HepG2 (cell line): ENCODE data around the gene CHI3L1. TPM values are rescaled to one million over a fixed set of nuclear protein-coding genes. Genes with fewer than 3 reads are reported as not detected.

Experiments used
- ATAC-seq: fragments of 200-7000 bp; cut with Tn5 transposase; 3 replicates; pipeline ENCODE4 v1.9.1; 2020; ENCODE audit warnings: mild to moderate bottlenecking, moderate library complexity
- BruUV-seq: library from RNA; stranded (reverse); fragments of 400-500 nt; replicated peaks from 2 replicates; lab custom pipeline; 2021; lab: Mats Ljungman, UMichigan
- CTCF ChIA-PET: fragments of 300-600 bp; formaldehyde crosslinking; extraction: SDS; loops from one replicate; lab custom pipeline; 2021; ENCODE audit warnings: low total read pairs, inconsistent platforms, low intra/inter-chr PET ratio; lab: Yijun Ruan, JAX
- POLR2A ChIA-PET: fragments of 350-600 bp; sonication (Branson Sonifier 250); formaldehyde crosslinking; loops from one replicate; lab custom pipeline; 2020; ENCODE audit warnings: antibody characterized with exemption, inconsistent platforms; lab: Yijun Ruan, JAX
- DNase-seq: peaks from one replicate; pipeline ENCODE4 v3.0.0-alpha.2; 2015; ENCODE audit warnings: low spot score
- FAIRE-seq: peaks from 3 replicates; lab custom pipeline; 2011; peaks lifted over from hg19 to GRCh38; lab: Jason Lieb, UNC
- H2AFZ ChIP-seq: one replicate; pipeline ENCODE4 v1.6.1; 2011; ENCODE audit warnings: low read length, inconsistent platforms
- H3K27ac ChIP-seq: fragments of 300-600 bp; 3 replicates; pipeline ENCODE4 v1.8.0; 2011; ENCODE audit warnings: mixed run types, mild to moderate bottlenecking, mixed read lengths, low read length, inconsistent platforms; ENCODE audit not compliant: insufficient read depth; ENCODE audit errors: extremely low read length
- H3K27me3 ChIP-seq, 2 experiments: fragments of 200-600 bp in 1 of 2; 2 replicates in 1 of 2; 3 replicates in 1 of 2; pipeline versions ENCODE4 v1.6.0 to v1.8.0; 2011; ENCODE audit warnings: low read length in 2 of 2, mild to moderate bottlenecking in 2 of 2, moderate library complexity in 2 of 2, inconsistent platforms in 1 of 2; ENCODE audit not compliant: insufficient read depth in 2 of 2, control insufficient read depth in 1 of 2
- H3K36me3 ChIP-seq, 2 experiments: fragments of 200-600 bp in 1 of 2; replicated peaks in 1 of 2; 2 replicates in 1 of 2; 3 replicates in 1 of 2; pipeline versions ENCODE4 v1.5.1 to v1.8.0; 2011; ENCODE audit warnings: low read length in 2 of 2, inconsistent platforms in 1 of 2; ENCODE audit not compliant: insufficient read depth in 2 of 2, control insufficient read depth in 1 of 2
- H3K4me1 ChIP-seq: 2 replicates; pipeline ENCODE4 v1.5.1; 2012; ENCODE audit warnings: low read length, inconsistent platforms; ENCODE audit not compliant: insufficient read depth
- H3K4me2 ChIP-seq: 2 replicates; pipeline ENCODE4 v1.6.0; 2011; ENCODE audit warnings: low read depth, low read length, inconsistent platforms
- H3K4me3 ChIP-seq, 3 experiments: fragments of 200-600 bp in 1 of 3; sonication (generic), shearing (Covaris generic) in 1 of 3; replicated peaks in 1 of 3; 2 replicates each; pipeline ENCODE4 v1.5.1; 2011 to 2016; ENCODE audit warnings: low read length in 3 of 3, inconsistent platforms in 2 of 3, low read depth in 2 of 3, mild to moderate bottlenecking in 2 of 3, control low read depth in 1 of 3, mixed read lengths in 1 of 3; ENCODE audit not compliant: insufficient read depth in 1 of 3
- H3K79me2 ChIP-seq: one replicate; pipeline ENCODE4 v1.6.1; 2011; ENCODE audit warnings: low read length, inconsistent platforms; ENCODE audit not compliant: insufficient read depth
- H3K9ac ChIP-seq: 2 replicates; pipeline ENCODE4 v1.6.0; 2011; ENCODE audit warnings: mild to moderate bottlenecking, low read depth, low read length, inconsistent platforms; ENCODE audit not compliant: insufficient read depth
- H3K9me3 ChIP-seq: 2 replicates; pipeline ENCODE4 v1.5.1; 2012; ENCODE audit warnings: mild to moderate bottlenecking, low read length
- H4K20me1 ChIP-seq: 2 replicates; pipeline ENCODE4 v1.6.0; 2011; ENCODE audit warnings: inconsistent platforms, mild to moderate bottlenecking, low read length, moderate library complexity; ENCODE audit not compliant: insufficient read depth
- HDAC2 ChIP-seq: sonication (generic); formaldehyde crosslinking; IDR thresholded peaks from 2 replicates; pipeline ENCODE4 v1.4.0; 2020; ENCODE audit warnings: missing genetic modification reagents
- PHF20 ChIP-seq: sonication (generic); formaldehyde crosslinking; IDR thresholded peaks from 2 replicates; pipeline ENCODE4 v1.5.0; 2020; ENCODE audit warnings: mild to moderate bottlenecking, missing genetic modification reagents
- ZNF138 ChIP-seq: sonication (generic); formaldehyde crosslinking; IDR thresholded peaks from 2 replicates; pipeline ENCODE4 v1.5.0; 2020; ENCODE audit warnings: mild to moderate bottlenecking, low read depth, missing genetic modification reagents
- ZNF567 ChIP-seq: sonication (generic); formaldehyde crosslinking; IDR thresholded peaks from 2 replicates; pipeline ENCODE4 v1.8.1; 2023; ENCODE audit warnings: mild to moderate bottlenecking, missing genetic modification reagents, borderline replicate concordance
- WGBS: methylation state at CpG from one replicate; pipeline ENCODE4 v1.1.6; 2017; ENCODE audit warnings: low lambda C conversion rate; 5-methylcytosine and 5-hydroxymethylcytosine counted together
- in situ Hi-C: cut with HindIII; loops from 2 replicates; pipeline ENCODE4 v1.10.0; 2017; ENCODE audit warnings: low pct_unique_long_range_greater_than_20kb; ENCODE audit not compliant: extremely low pct_ligation_motif_present
- intact Hi-C: fragments of 100-400 bp; cut with micrococcal nuclease; formaldehyde crosslinking; loops from one replicate; pipeline ENCODE4 v1.10.0; 2022; ENCODE audit not compliant: unreplicated experiment
- polyA plus RNA-seq, 8 experiments: library from polyadenylated mRNA; depleted of rRNA in 3 of 8; stranded (reverse) in 7 of 8; unstranded in 1 of 8; fragments of >200 nt; fragmentation: Illumina TruSeq in 4 of 8; extraction: Trizol in 4 of 8; gene quantifications; 2 replicates each; pipeline versions ENCODE4 v1.2.1 to v1.2.3, GENCODE V29; 2011 to 2016; ENCODE audit warnings: low read depth in 4 of 8, missing spikeins in 1 of 8, mixed read lengths in 1 of 8; ENCODE audit not compliant: insufficient read depth in 1 of 8
- total RNA-seq, 5 experiments: library from RNA; depleted of rRNA; stranded (reverse); fragments of >200 nt; fragmentation: Illumina TruSeq; extraction: Trizol; gene quantifications; 2 replicates each; pipeline ENCODE4 v1.2.3, GENCODE V29; 2016; ENCODE audit warnings: low read depth in 1 of 5
- TF ChIP-seq, protein P1 (sequence below): fragments of 450-650 bp; IDR thresholded peaks from 2 replicates; pipeline ENCODE4 v1.6.1; 2016
- TF ChIP-seq, protein P2 (sequence below): sonication (generic); formaldehyde crosslinking; IDR thresholded peaks from 2 replicates; pipeline ENCODE4 v1.5.1; 2020; ENCODE audit warnings: mild to moderate bottlenecking, missing genetic modification reagents, moderate library complexity

Gene CHI3L1
- total and polyA plus RNA-seq, 2 of the 13 experiments (the other 11 are each of a cell fraction or from before 2014, with no cell fraction given), result 0.09 to 0.13 TPM

DNA sequence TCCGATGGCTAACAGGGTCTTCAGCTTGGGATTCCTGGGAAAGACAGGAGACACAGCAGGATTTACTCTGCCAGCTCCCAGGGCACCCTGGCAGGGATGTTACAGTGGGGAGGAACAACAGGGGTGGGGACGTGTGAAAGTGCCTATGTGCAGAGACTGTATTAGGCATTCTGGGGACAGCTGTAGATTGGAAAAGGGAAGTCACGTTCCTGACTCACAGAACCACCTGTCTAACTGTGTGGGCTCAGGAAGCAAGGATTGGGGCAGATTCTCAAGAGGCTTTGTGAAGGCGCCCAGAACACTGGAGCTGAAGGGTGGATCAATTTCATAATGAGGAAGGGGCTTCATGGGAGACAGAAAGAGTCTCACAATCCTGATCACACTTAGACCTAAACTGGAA is 38.6 kb upstream of the CHI3L1 start:
- DNase-seq (no peak), ATAC-seq (no peak), FAIRE-seq (no peak)
- Histone ChIP-seq H3K36me3 (no peaks in the 10 kb centered on the region), H3K9me3 (no peaks in the 10 kb centered on the region), H3K4me1 (no peaks in the 10 kb centered on the region), H3K27me3 (peaks cover 0 to 41% of the 10 kb centered on the region in 2 experiments; a peak in 4 of 5 replicates), H3K9ac (no peak overlapping the region), H3K27ac (no peak overlapping the region), H4K20me1 (no peaks in the 10 kb centered on the region), H2AFZ (no peak overlapping the region), H3K4me2 (no peak overlapping the region), H3K4me3 (no peak overlapping the region), H3K79me2 (no peaks in the 10 kb centered on the region)
- intact Hi-C loops (no loop called here), in situ Hi-C loops (no loop called here)
- WGBS, result 4% methylated on average over 4 of the region's 4 CpGs
- ChIA-PET POLR2A (no interaction called here), CTCF (no interaction called here)
- TF ChIP-seq, protein P1, sequence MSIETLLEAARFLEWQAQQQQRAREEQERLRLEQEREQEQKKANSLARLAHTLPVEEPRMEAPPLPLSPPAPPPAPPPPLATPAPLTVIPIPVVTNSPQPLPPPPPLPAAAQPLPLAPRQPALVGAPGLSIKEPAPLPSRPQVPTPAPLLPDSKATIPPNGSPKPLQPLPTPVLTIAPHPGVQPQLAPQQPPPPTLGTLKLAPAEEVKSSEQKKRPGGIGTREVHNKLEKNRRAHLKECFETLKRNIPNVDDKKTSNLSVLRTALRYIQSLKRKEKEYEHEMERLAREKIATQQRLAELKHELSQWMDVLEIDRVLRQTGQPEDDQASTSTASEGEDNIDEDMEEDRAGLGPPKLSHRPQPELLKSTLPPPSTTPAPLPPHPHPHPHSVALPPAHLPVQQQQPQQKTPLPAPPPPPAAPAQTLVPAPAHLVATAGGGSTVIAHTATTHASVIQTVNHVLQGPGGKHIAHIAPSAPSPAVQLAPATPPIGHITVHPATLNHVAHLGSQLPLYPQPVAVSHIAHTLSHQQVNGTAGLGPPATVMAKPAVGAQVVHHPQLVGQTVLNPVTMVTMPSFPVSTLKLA, result no peak
- TF ChIP-seq ZNF567 (CRISPR knock-in tag), result no peak
- no peak for TF ChIP-seq ZNF138
- TF ChIP-seq, protein P2, sequence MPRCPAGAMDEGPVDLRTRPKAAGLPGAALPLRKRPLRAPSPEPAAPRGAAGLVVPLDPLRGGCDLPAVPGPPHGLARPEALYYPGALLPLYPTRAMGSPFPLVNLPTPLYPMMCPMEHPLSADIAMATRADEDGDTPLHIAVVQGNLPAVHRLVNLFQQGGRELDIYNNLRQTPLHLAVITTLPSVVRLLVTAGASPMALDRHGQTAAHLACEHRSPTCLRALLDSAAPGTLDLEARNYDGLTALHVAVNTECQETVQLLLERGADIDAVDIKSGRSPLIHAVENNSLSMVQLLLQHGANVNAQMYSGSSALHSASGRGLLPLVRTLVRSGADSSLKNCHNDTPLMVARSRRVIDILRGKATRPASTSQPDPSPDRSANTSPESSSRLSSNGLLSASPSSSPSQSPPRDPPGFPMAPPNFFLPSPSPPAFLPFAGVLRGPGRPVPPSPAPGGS, result no peak
- no peak for TF ChIP-seq PHF20 (CRISPR knock-in tag)
- no peak for TF ChIP-seq HDAC2
- no TSS peak for BruUV-seq
